ENCODE measurements around the gene SLC35B3.
"Not testable (repeated sequence)": the region's sequence is repeated elsewhere in the genome, so short reads cannot be mapped to it uniquely, and the experiment has no call there.

SLC35B3 gene

GRCh38 chr6:8414844-8415243, 20.5 kb downstream of the SLC35B3 start:
- no peak for DNase-seq (ENCODE audit: low read depth)

- not testable (repeated sequence) for DNase-seq (ENCODE audit: low read depth)
Measured at GRCh38 chr6:8405946-8406345, 29.4 kb downstream of the SLC35B3 start.

GRCh38 chr6:8402546-8402945, 32.8 kb downstream of the SLC35B3 start:
- no peak for DNase-seq (ENCODE audit: low read depth)

DNA sequence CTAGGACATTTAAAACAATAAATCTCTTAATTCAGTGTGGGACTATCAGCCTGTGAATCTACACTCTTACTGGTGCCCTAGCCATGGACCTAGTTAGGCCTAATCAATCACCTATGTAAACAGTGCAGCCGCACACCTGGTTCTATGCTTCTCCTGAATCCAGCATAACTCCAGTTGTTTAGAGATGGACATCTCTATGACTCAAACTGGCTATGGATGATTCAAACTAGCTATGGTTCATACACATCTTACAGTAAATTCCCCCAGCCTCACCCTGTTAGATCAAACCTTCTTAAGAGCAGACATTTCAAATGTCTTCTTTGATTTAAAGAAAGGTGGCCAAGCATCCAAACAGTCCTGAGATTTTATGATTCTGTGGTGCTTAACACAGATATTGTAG, 34.7 kb downstream of the SLC35B3 start:
- no peak for DNase-seq (ENCODE audit: low read depth)

GRCh38 chr6:8392569-8392968, 42.8 kb downstream of the SLC35B3 start:
- no peak for DNase-seq (ENCODE audit: low read depth)

GRCh38 chr6:8391934-8392333, 43.4 kb downstream of the SLC35B3 start:
- DNase-seq (ENCODE audit: low read depth), result no peak

- DNase-seq (ENCODE audit: low read depth), result no peak
Measured at GRCh38 chr6:8389036-8389818, 46.1 kb downstream of the SLC35B3 start.

GRCh38 chr6:8387942-8388437, 47.4 kb downstream of the SLC35B3 start:
- no peak for DNase-seq (ENCODE audit: low read depth)

GRCh38 chr6:8383584-8383983, 51.8 kb downstream of the SLC35B3 start:
- DNase-seq (ENCODE audit: low read depth), result no peak

GRCh38 chr6:8382434-8382833, 52.9 kb downstream of the SLC35B3 start:
- no peak for DNase-seq (ENCODE audit: low read depth)

- no peak for DNase-seq (ENCODE audit: low read depth)
Measured at GRCh38 chr6:8375916-8376315, 59.4 kb downstream of the SLC35B3 start.
